BLaER1 (cell line): ENCODE measurements around the gene SLC47A2.

ENCODE experiments used
- H3K27ac ChIP-seq: shearing (Covaris generic); formaldehyde crosslinking; 2 replicates; pipeline ENCODE4 v1.8.1; 2022
- H3K27me3 ChIP-seq: shearing (Covaris generic); formaldehyde crosslinking; 2 replicates; pipeline ENCODE4 v1.8.1; 2022
- H3K36me3 ChIP-seq: shearing (Covaris generic); formaldehyde crosslinking; 2 replicates; pipeline ENCODE4 v1.8.1; 2022
- H3K4me1 ChIP-seq: shearing (Covaris generic); formaldehyde crosslinking; 2 replicates; pipeline ENCODE4 v1.8.1; 2022
- H3K4me2 ChIP-seq: shearing (Covaris generic); formaldehyde crosslinking; 2 replicates; pipeline ENCODE4 v1.8.1; 2022
- H3K4me3 ChIP-seq: shearing (Covaris generic); formaldehyde crosslinking; 2 replicates; pipeline ENCODE4 v1.8.1; 2022
- H3K9ac ChIP-seq: shearing (Covaris generic); formaldehyde crosslinking; 2 replicates; pipeline ENCODE4 v1.8.1; 2022
- H3K9me3 ChIP-seq: shearing (Covaris generic); formaldehyde crosslinking; 2 replicates; pipeline ENCODE4 v1.8.1; 2022
- H4K20me1 ChIP-seq: shearing (Covaris generic); formaldehyde crosslinking; 2 replicates; pipeline ENCODE4 v1.8.1; 2022
- Cebpa-rat ChIP-seq: shearing (Covaris generic); IDR thresholded peaks from 2 replicates; pipeline ENCODE4 v1.8.1; 2022

Gene SLC47A2

GRCh38 chr17:19719355-19720209, 3.2 kb upstream of the SLC47A2 start:
- no peak overlapping the region for H3K27ac ChIP-seq
- H3K9ac ChIP-seq, result no peak overlapping the region
- no peak overlapping the region for H3K4me3 ChIP-seq
- no peaks in the 10 kb centered on the region for H3K36me3 ChIP-seq
- H3K4me2 ChIP-seq, result no peak overlapping the region
- H4K20me1 ChIP-seq, result no peaks in the 10 kb centered on the region
- H3K4me1 ChIP-seq, result peaks cover 7% of the 10 kb centered on the region; the same call in 1 of the 2 replicates
- H3K9me3 ChIP-seq, result no peaks in the 10 kb centered on the region
- no peak for TF ChIP-seq Cebpa-rat
- H3K27me3 ChIP-seq, result no peaks in the 10 kb centered on the region

GRCh38 chr17:19718613-19719354, 2.4 kb upstream of the SLC47A2 start:
- no peaks in the 10 kb centered on the region for H4K20me1 ChIP-seq
- no peaks in the 10 kb centered on the region for H3K36me3 ChIP-seq
- H3K9me3 ChIP-seq, result no peaks in the 10 kb centered on the region
- TF ChIP-seq Cebpa-rat, result no peak
- peaks cover 7% of the 10 kb centered on the region; the same call in 1 of the 2 replicates for H3K4me1 ChIP-seq
- no peak overlapping the region for H3K27ac ChIP-seq
- H3K4me2 ChIP-seq, result no peak overlapping the region
- H3K9ac ChIP-seq, result no peak overlapping the region
- H3K4me3 ChIP-seq, result no peak overlapping the region
- no peaks in the 10 kb centered on the region for H3K27me3 ChIP-seq

DNA sequence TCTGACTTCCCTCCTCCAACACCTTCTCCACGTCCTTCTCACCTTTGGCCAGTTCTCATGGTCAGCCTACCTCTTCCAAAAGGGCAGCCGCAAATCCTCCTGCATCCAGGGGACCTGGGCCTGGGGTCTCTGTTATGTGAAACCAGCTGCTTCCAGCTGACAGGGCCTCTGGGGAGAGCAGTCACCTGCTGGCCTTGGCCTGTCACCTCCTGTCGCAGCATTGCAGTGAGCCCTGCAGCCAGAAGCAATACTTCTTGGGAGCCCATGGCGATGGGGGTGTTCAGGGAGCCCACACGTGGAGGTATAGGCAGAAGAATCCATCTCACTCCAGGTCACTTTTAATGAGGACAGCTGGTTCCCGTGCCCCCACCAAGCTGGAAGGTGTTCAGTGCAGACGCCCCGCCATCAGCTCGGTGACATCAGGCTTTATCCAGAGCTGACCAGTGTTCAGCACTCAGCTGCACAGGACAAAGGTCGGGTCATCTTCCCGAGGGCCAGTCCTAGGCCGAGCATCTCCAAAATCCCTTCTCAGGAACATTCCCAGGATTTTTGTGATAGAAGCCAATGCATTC, 1.7 kb upstream of the SLC47A2 start:
- Histone ChIP-seq H3K36me3 (no peaks in the 10 kb centered on the region), H4K20me1 (no peaks in the 10 kb centered on the region), H3K4me1 (peaks cover 7% of the 10 kb centered on the region; the same call in 1 of the 2 replicates), H3K4me3 (no peak overlapping the region), H3K9me3 (no peaks in the 10 kb centered on the region), H3K9ac (no peak overlapping the region), H3K4me2 (no peak overlapping the region), H3K27me3 (no peaks in the 10 kb centered on the region), H3K27ac (no peak overlapping the region)
- no peak for TF ChIP-seq Cebpa-rat

DNA sequence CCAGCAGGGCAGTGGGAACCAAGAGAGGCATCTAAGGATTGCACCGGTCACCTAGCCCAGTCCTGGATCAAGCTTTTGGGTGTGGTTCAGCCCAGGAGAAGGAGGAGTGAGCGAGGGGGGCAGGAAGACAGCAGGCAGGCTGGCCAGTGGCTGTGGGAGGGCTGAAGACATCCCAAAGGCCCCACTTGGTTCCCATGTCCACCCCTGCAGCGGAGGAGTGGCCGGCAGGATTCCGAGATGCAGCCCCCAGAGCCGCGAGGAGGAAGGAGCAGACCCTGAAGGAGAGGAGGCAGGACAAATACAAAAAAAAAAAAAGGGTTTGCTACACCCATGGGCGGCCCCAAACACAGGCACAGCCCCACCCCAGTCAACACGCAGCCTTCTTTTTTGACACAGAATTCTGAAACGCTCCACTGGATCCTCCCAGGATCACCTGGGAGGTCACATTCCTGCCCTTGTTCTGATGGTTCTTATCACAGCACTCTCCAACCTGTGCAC, 1.1 kb upstream of the SLC47A2 start:
- H3K36me3 ChIP-seq, result no peaks in the 10 kb centered on the region
- no peaks in the 10 kb centered on the region for H4K20me1 ChIP-seq
- no peaks in the 10 kb centered on the region for H3K27me3 ChIP-seq
- no peaks in the 10 kb centered on the region for H3K9me3 ChIP-seq
- no peak overlapping the region for H3K4me2 ChIP-seq
- peaks cover 7% of the 10 kb centered on the region; the same call in 1 of the 2 replicates for H3K4me1 ChIP-seq
- no peak overlapping the region for H3K27ac ChIP-seq
- no peak overlapping the region for H3K9ac ChIP-seq
- no peak overlapping the region for H3K4me3 ChIP-seq
- no peak for TF ChIP-seq Cebpa-rat

- H3K27ac ChIP-seq, result no peak overlapping the region
- H3K4me1 ChIP-seq, result peaks cover 7% of the 10 kb centered on the region; the same call in 1 of the 2 replicates
- no peak overlapping the region for H3K4me2 ChIP-seq
- no peaks in the 10 kb centered on the region for H3K27me3 ChIP-seq
- no peak for TF ChIP-seq Cebpa-rat
- no peaks in the 10 kb centered on the region for H4K20me1 ChIP-seq
- H3K36me3 ChIP-seq, result no peaks in the 10 kb centered on the region
- no peak overlapping the region for H3K9ac ChIP-seq
- H3K9me3 ChIP-seq, result no peaks in the 10 kb centered on the region
- no peak overlapping the region for H3K4me3 ChIP-seq
Measured at GRCh38 chr17:19717031-19717360, 612 bp upstream of the SLC47A2 start.

DNA sequence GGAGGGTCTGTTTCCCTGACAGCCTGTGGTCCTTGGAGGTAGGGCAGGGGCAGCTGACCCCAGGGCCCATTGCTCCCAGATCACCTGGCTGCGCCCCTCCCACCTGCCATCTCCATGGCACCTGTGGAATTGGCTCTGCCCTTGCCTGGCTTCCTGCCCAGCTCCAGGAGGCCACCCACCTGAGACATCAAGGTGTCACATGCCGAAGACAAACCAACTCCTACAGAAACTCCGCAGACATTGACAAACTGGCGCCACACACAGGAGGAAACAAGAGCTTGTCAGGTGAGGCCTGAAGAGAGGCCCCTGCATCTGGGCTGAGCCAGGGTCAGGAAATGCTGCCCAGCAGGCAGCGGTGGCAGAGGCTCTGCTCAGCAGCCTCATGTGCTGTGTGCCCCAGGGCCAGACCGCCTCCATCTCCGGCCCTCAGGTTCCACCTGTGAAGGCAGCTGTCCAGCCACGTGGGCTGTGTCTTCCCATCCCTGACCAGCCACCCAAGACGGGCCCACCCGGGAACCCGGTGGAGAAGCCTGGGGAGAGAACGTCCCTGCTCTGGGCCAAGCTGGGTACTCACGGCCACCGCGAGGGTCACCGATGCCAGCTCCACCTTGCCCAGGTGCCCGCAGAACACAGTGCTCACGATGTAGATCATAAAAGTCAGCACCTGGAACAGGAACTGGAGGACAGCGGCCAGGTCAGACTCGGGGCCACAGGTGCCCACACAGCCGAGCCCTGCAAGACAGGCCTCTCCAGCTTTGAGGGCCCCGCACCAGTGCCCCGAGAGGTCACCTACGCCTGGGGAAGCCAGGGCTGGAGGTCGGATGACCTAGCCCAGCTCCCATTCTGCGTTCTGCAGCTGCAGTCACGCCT, 1.6 kb downstream of the SLC47A2 start:
- H3K4me2 ChIP-seq, result no peak overlapping the region
- H3K4me1 ChIP-seq, result no peaks in the 10 kb centered on the region
- H3K4me3 ChIP-seq, result no peak overlapping the region
- H3K36me3 ChIP-seq, result no peaks in the 10 kb centered on the region
- no peaks in the 10 kb centered on the region for H4K20me1 ChIP-seq
- no peak overlapping the region for H3K9ac ChIP-seq
- no peaks in the 10 kb centered on the region for H3K27me3 ChIP-seq
- TF ChIP-seq Cebpa-rat, result no peak
- no peak overlapping the region for H3K27ac ChIP-seq
- H3K9me3 ChIP-seq, result no peaks in the 10 kb centered on the region

GRCh38 chr17:19713901-19714361, 2.5 kb downstream of the SLC47A2 start:
- no peak for TF ChIP-seq Cebpa-rat
- Histone ChIP-seq H3K27ac (no peak overlapping the region), H3K36me3 (no peaks in the 10 kb centered on the region), H3K27me3 (no peaks in the 10 kb centered on the region), H3K4me1 (no peaks in the 10 kb centered on the region), H4K20me1 (no peaks in the 10 kb centered on the region), H3K9ac (no peak overlapping the region), H3K9me3 (no peaks in the 10 kb centered on the region), H3K4me2 (no peak overlapping the region), H3K4me3 (no peak overlapping the region)

DNA sequence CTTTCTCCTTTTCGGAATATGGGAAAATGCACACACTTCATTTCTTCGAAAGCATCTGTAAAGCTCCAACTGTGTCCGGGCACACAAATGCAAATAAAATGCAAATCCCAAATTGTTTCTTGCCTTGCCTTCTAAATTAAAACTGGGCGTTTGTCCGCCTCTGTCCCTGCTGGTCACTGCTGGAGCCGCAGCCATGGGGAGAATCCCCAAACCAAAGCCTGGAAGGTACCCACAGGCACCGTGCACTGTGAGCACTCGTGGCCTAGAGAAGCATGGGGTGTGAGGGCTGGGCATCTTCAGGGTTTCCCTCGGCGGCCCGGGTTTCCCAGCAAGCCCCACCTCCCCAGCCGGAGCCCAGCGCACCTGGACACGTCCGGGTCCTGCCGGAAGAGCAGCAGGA, 2.9 kb downstream of the SLC47A2 start:
- H3K9me3 ChIP-seq, result no peaks in the 10 kb centered on the region
- no peaks in the 10 kb centered on the region for H3K4me1 ChIP-seq
- no peaks in the 10 kb centered on the region for H3K27me3 ChIP-seq
- H3K4me3 ChIP-seq, result no peak overlapping the region
- no peak overlapping the region for H3K9ac ChIP-seq
- no peak overlapping the region for H3K4me2 ChIP-seq
- no peaks in the 10 kb centered on the region for H3K36me3 ChIP-seq
- H3K27ac ChIP-seq, result no peak overlapping the region
- TF ChIP-seq Cebpa-rat, result no peak
- no peaks in the 10 kb centered on the region for H4K20me1 ChIP-seq

- H3K4me1 ChIP-seq, result no peaks in the 10 kb centered on the region
- TF ChIP-seq Cebpa-rat, result no peak
- H3K9ac ChIP-seq, result no peak overlapping the region
- no peaks in the 10 kb centered on the region for H4K20me1 ChIP-seq
- H3K36me3 ChIP-seq, result no peaks in the 10 kb centered on the region
- H3K4me3 ChIP-seq, result no peak overlapping the region
- no peak overlapping the region for H3K27ac ChIP-seq
- H3K9me3 ChIP-seq, result no peaks in the 10 kb centered on the region
- H3K4me2 ChIP-seq, result no peak overlapping the region
- no peaks in the 10 kb centered on the region for H3K27me3 ChIP-seq
Measured at GRCh38 chr17:19712436-19713004, 3.9 kb downstream of the SLC47A2 start.
